ENCODE results near the gene ALOX15.
"Not testable (repeated sequence)": the region's sequence is repeated elsewhere in the genome, so short reads cannot be mapped to it uniquely, and the experiment has no call there.

Gene ALOX15

DNA sequence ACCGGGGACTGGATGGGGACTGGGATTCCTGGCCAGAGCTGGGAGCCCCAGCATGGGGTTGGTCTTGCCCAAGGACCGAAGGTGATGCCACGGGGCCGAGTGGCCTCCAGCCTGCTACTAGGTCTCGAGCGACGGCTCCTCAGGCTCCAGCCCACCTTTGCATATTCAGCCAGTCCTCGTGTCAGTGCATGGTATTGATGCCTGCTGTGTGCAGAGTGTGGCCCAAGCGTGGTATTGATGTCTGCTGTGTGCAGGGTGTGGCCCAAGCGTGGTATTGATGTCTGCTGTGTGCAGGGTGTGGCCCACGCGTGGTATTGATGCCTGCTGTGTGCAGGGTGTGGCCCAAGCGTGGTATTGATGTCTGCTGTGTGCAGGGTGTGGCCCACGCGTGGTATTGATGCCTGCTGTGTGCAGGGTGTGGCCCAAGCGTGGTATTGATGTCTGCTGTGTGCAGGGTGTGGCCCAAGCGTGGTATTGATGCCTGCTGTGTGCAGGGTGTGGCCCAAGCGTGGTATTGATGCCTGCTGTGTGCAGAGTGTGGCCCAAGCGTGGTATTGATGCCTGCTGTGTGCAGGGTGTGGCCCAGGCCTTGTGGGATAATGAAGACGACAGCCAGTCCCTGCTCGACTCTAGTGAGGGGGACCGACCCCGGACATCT is 45.7 kb downstream of the ALOX15 start:
- not testable (repeated sequence) for H3K4me3 ChIP-seq (ENCODE audit: low read depth, low read length)

DNA sequence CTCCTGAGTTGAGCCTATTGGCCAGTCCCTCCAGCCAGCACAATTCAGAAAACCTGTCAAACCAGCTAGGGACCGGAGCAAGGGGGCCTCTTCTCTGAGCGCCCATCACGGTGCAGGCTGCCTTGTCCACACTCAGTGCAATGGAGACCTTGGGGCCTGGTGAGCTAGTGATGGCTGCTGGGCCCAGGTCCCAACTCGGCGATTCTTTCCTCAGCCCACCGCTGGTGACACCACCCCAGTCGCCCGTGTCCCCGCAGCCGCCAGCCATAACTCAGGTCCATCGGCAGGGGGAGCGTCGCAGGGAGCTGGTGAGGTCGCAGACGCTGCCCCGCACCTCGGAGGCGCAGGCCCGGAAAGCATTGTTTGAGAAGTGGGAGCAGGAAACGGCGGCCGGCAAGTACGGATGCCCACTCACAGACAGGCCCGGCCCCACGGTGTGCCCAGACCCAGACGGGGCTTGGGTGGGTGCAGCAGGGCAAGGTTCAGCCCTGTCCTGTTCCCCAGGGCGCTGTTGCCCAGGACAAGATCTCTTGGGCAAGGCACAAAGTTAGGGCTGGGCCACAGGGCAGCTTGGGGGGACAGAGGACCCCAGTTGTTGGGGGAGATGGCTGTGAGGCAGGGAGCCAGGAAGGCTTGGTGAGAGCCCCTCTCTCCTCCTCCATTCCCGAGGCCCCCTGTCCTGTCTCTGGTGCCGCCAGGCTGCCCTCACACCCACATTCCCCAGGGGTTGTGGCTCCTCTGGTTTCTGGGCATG is 46.4 kb downstream of the ALOX15 start:
- H3K4me3 ChIP-seq (ENCODE audit: low read depth, low read length), result no peak overlapping the region

- H3K4me3 ChIP-seq (ENCODE audit: low read depth, low read length), result no peak overlapping the region
Observed at GRCh38 chr17:4594406-4594805, 47.1 kb downstream of the ALOX15 start.

DNA sequence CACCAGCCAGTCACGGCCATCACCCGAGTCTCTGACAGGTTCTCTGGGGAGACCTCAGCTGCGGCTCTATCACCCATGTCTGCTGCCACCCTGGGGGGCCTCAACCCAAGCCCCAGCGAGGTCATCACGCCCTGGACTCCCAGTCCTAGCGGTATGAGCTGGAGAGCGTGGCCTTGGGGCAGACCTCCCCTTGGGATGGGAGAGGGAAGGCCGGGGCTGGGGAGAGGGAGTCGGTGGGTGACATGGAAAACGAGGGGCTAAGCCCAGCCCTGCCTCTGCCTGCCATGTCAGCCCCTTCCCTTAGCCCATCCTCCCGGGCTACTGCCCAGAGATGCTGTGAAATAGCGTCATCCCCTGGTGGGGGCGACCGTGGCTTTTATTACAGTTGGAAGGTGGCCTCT is 48.5 kb downstream of the ALOX15 start:
- H3K4me3 ChIP-seq (ENCODE audit: low read depth, low read length), result no peak overlapping the region

DNA sequence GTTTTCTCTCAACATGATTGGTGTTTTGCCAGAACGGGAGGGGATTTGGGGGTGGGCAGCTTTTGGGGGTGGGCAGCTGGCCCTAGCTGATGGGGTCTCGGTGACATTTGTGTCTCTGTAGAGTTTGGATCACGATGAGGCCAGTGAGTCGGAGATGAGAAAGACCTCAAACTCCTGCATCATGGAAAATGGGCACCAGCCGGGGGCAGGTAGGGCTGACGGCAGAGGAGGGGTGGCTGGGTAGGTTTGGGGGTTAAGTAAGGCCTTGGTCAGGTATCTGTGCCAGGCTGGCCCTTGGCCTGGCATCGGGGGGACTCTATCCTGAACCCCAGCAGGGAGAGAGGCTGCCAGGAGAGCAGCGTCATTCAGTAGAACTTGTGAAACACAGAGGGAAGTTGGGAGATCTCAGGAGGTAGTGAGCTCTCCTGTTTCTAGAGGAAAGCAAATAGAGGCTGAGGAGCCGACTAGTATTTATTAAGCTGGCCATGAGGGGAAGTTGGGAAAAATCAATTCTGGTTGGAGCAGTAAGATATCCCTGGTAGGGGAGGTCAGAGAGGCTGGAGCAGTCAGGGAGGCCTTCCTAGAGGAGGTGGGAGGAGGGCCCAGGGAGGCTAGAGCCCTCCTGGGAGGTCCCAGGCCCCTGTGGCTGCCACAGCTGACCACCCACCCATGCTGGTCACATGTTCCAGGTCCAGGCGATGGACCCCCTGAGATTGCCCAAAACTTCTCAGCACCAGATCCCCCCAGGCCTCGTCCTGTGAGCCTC is 49.1 kb downstream of the ALOX15 start:
- H3K4me3 ChIP-seq (ENCODE audit: low read depth, low read length), result no peak overlapping the region

GRCh38 chr17:4591529-4591928 is 49.9 kb downstream of the ALOX15 start:
- no peak overlapping the region for H3K4me3 ChIP-seq (ENCODE audit: low read depth, low read length)

GRCh38 chr17:4590981-4591453 is 50.5 kb downstream of the ALOX15 start:
- H3K4me3 ChIP-seq (ENCODE audit: low read depth, low read length), result no peak overlapping the region

DNA sequence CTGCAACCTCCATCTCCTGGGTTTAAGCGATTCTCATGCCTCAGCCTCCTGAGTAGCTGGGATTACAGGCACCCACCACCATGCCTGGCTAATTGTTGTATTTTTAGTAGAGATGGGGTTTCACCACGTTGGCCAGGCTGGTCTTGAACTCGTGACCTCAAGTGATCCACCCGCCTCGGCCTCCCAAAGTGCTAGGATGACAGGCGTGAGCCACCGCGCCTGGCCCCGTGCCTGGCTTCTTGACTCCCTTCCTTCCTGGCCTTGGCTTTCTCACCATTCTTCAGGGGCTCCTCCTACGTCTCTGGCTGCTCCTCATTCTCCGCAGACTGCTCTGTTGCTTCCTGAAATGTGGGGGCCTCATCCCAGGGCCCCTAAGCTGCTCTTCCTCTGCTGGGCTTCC is 51.4 kb downstream of the ALOX15 start:
- H3K4me3 ChIP-seq (ENCODE audit: low read depth, low read length), result not testable (repeated sequence)

- no peak overlapping the region for H3K4me3 ChIP-seq (ENCODE audit: low read depth, low read length)
Observed at GRCh38 chr17:4588898-4589625, 52.4 kb downstream of the ALOX15 start.

DNA sequence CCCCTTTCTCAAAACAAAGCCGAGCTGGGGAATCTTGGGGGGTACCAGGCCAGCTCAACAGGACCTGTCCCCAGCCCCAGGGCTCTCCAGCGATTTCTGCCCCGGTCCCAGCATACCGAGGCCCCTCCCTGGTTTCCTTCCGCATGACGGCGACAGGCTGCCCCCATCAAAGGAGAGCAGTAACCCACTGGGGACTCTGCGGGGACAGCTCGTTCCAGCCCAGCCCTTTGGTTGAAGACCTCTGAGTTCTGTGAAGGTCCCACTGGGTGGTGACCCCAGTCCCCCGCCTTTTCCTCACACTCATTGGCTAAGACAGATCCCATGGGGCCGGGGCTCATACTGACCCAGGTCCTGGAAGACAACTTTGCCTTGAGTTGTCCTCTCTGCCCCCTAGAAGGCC is 53.1 kb downstream of the ALOX15 start:
- H3K4me3 ChIP-seq (ENCODE audit: low read depth, low read length), result no peak overlapping the region

DNA sequence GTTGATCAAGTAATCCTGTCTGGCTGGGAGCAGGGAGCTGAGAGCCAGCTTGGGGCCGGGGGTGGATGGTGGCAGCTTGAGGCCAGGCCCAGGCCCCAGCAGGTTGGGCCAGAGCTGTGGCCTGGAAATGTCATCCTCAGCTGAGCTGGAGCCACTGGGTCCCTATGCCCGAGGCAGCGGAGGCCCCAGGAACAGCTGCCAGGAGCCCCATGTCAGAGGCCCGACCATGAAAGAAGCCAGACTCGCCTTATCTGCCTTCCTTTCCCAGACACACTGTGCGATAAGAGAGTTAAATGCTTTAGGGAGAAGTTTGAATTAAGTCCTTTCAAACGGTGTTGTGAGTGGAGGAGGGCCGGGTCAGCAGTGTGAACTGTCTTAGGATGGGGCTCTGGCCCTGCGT is 53.7 kb downstream of the ALOX15 start:
- H3K4me3 ChIP-seq (ENCODE audit: low read depth, low read length), result no peak overlapping the region

GRCh38 chr17:4587195-4587594 is 54.3 kb downstream of the ALOX15 start:
- H3K4me3 ChIP-seq (ENCODE audit: low read depth, low read length), result no peak overlapping the region

DNA sequence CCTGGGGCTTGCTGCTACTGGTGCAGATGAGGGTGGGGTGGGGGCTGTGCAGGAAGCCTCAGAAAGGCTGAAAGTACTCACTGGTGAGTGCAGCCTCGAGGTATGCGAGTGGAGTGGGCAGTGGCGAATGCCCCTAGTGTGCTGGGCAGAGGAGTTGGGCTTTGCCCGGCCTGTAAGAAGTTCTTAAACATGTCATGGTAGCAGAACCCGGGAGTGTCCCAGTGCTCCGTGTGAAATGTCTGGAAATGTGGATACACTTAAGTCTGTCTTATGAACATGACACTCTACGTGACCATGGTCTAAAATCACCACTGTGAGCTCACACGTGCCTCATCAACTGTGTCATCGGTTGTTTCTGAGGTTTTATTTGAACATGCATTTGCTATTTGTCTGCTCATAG is 55.4 kb downstream of the ALOX15 start:
- H3K4me3 ChIP-seq (ENCODE audit: low read depth, low read length), result no peak overlapping the region

DNA sequence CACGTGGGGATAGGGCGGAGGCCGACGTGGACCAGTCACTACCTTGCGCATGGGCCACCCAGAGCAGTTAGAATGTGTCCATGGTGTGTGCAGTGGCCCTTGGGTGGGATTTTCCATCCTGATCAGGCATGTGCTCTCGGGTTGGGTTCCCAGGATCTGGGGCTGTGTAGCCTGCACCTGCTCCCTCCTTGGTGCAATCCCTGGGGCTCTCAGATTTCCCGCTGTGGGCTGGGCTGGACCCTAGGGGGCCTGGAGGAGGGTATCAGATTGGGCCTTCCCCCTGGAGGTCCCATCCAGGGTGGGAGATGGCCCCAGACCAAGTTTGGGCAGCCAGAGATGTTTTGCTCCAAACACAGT is 55.9 kb downstream of the ALOX15 start:
- H3K4me3 ChIP-seq (ENCODE audit: low read depth, low read length), result no peak overlapping the region

DNA sequence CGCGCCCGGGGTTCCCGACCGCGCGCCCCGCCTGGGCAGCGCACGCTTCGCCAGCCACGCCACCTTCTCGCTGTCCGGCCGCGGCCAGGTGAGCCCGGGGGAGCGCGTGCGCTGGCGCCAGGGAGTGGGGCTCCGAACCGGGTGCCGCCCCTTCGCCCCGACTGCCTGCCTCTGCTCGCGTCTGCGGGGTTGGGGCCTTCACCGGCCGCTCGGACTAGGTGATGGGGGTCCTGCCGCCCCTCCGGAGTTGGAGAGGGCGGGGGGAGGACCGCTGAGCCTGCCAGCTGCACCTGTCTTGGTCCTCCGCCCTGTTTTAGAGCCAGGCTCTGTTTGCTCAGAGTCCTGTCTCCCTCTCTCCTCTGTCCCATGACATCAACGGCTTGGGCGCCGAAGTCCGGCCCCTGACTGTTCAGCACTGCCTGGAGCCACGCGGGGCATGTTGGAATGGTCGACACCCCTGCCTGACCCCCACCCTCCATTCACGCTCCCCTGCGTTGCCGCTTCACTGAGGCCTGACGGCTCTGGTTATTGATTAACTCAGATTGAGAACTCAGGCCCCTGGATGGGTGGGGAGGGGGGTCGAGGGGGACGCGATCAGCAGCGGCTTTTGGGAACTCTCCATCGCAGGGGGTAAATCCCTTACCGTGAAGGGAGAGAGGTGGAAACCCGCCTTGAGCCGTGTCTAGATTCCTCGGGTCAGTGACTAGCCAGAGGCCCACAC is 56.4 kb downstream of the ALOX15 start:
- peak overlapping the region; percentile 50 for H3K4me3 ChIP-seq (ENCODE audit: low read depth, low read length)

DNA sequence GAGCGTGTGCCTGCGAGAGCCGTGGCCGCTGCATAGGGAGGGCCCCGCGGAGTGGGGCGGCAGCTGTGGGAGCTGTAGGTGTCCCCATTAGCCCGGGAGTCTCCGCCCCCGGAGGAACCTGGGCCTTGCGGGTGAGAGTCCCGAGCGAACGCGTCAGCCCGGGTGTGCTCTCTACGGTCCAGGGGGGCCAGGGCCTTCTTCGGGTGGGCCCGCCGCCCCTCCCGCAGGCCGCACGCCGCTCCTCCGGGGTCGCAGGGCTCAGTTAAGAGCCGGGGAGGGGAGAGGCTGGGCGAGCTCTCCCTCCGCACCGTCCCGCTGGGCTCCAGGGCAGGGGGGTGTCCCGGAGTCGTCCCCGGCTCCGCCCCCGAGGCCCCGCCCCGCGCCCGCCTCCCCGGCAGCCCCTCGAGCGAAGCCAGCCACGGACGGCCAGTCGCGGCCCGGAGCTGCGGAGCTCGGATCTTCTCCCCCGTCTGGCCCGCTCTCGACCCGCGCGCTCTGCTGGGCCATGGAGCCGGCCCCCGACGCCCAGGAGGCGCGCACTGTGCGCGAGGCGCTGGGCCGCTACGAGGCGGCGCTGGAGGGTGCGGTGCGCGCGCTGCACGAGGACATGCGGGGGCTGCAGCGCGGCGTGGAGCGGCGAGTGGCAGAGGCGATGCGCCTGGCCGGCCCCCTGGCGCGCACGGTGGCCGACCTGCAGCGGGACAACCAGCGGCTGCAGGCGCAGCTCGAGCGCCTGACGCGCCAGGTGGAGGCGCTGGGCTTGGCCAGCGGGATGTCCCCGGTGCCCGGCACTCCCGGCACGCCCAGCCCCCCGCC is 57.2 kb downstream of the ALOX15 start, which contains the start of gene SMTNL2:
Gene SMTNL2, plus strand, starts transcription at position 429 of the 816 bp plus-strand sequence. Its CDS starts 77 bp downstream, at position 506.
- H3K4me3 ChIP-seq (ENCODE audit: low read depth, low read length), result peak within 1 kb of the TSS; percentile 50

GRCh38 chr17:4583782-4584100 is 57.7 kb downstream of the ALOX15 start:
- H3K4me3 ChIP-seq (ENCODE audit: low read depth, low read length), result peak overlapping the region; percentile 50

DNA sequence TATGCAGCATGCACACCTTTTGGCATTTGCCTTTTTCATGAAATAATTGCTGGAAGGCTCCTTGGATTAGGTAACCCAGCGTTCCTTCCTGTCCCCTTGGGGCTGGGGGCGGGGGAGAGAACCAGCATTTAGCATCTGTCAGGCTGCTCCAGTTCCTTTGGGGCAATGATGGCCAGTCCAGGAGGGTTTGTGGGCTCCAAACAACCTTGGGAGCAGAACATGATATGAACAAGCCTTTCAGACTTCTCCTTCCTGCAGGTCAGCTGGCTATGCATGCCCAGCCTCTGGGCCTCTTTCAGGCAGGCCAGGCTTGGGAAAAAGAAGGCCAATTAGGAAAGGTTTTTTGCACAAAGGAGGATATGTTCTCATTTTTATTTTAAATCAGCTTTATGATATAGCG is 58.3 kb downstream of the ALOX15 start:
- no peak overlapping the region for H3K4me3 ChIP-seq (ENCODE audit: low read depth, low read length)

DNA sequence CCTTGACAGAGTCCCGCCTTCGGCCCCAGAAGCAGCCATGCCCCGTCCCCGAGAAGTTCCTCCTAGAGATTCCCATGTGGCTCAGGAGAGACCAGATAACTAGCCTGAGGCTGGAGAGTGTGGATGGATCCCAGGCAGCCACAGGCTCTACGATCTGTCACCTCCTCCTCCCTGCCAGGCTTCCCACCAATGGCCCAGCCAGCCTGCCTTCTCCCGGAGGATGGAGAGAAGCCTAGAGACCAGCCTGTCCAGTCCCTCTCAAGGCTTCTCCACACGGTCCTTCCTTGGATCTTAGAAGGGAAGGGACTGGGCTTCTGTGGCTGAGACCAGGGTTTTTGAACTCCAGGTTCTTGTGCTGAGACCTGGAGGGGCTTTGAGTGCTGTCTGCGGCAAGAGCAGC is 58.8 kb downstream of the ALOX15 start:
- no peak overlapping the region for H3K4me3 ChIP-seq (ENCODE audit: low read depth, low read length)

DNA sequence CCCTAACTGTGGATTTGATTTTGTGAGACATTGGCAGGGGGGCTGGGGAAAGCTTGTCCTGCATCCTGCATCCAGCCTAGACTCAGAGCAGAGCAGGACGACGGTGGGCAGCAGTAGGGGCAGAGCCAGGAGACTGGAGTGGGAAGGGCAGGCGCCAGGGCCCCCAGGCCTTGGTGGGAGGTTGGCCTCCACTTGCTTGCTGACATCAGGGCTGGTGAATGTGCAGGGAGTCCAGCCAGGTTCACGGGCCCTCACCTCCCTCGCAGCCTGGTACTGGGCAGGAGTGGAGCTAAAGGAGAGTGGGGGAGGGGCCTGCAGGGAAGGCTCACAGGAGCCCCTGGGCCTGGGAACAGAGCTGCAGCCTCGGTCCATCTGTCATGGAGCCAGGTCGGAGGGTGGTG is 59.4 kb downstream of the ALOX15 start:
- H3K4me3 ChIP-seq (ENCODE audit: low read depth, low read length), result no peak overlapping the region
